Endodermal cell (in vitro differentiated cells): Measurements from ENCODE around the gene DOCK2. TPM values are rescaled to one million over a fixed set of nuclear protein-coding genes. Genes with fewer than 3 reads are reported as not detected.

Experiments
- DNase-seq: peaks from one replicate; pipeline ENCODE4 v3.0.0-alpha.2; 2017
- H3K27ac ChIP-seq: 2 replicates; pipeline ENCODE4 v1.5.1; 2013; ENCODE audit warnings: mild to moderate bottlenecking, low read depth, low read length, moderate library complexity
- H3K27me3 ChIP-seq: 2 replicates; pipeline ENCODE4 v1.6.1; 2013; ENCODE audit warnings: mild to moderate bottlenecking, low read length, moderate library complexity; ENCODE audit not compliant: insufficient read depth, control insufficient read depth, poor library complexity, severe bottlenecking
- H3K36me3 ChIP-seq: 2 replicates; pipeline ENCODE4 v1.7.0; 2013; ENCODE audit warnings: mild to moderate bottlenecking, low read length, moderate library complexity; ENCODE audit not compliant: control insufficient read depth, insufficient read depth
- H3K4me1 ChIP-seq: one replicate; pipeline ENCODE4 v1.7.0; 2013; ENCODE audit warnings: low read length; ENCODE audit not compliant: control insufficient read depth, insufficient read depth
- H3K4me3 ChIP-seq: 2 replicates; pipeline ENCODE4 v1.5.1; 2013; ENCODE audit warnings: mild to moderate bottlenecking, low read length, moderate library complexity
- H3K9ac ChIP-seq: 2 replicates; pipeline ENCODE4 v1.6.1; 2013; ENCODE audit warnings: mild to moderate bottlenecking, low read length, moderate library complexity; ENCODE audit not compliant: poor library complexity, severe bottlenecking; ENCODE audit errors: extremely low read depth
- H3K9me3 ChIP-seq: 2 replicates; pipeline ENCODE4 v1.6.1; 2013; ENCODE audit warnings: mild to moderate bottlenecking, low read length, moderate library complexity; ENCODE audit not compliant: control insufficient read depth
- H3K27ac Mint-ChIP-seq: 2 replicates; pipeline ENCODE4 v1.8.0; 2020; ENCODE audit warnings: mixed read lengths
- H3K27me3 Mint-ChIP-seq: 2 replicates; pipeline ENCODE4 v1.8.0; 2021; ENCODE audit warnings: mild to moderate bottlenecking, mixed read lengths; ENCODE audit not compliant: insufficient read depth
- H3K36me3 Mint-ChIP-seq: 2 replicates; pipeline ENCODE4 v1.8.0; 2020; ENCODE audit warnings: low read depth, mixed read lengths
- H3K4me1 Mint-ChIP-seq: 2 replicates; pipeline ENCODE4 v1.8.0; 2020; ENCODE audit warnings: mixed read lengths
- H3K4me3 Mint-ChIP-seq: 2 replicates; pipeline ENCODE4 v1.8.0; 2020; ENCODE audit warnings: mild to moderate bottlenecking, moderate library complexity, mixed read lengths
- H3K9me3 Mint-ChIP-seq: 2 replicates; pipeline ENCODE4 v1.8.0; 2020; ENCODE audit warnings: mild to moderate bottlenecking, mixed read lengths
- WGBS, 2 experiments: methylation state at CpG; one replicate each; pipeline versions ENCODE4 v1.1.5 to v1.1.7; 2013; ENCODE audit warnings: missing lambda C conversion rate in 2 of 2, mixed read lengths in 1 of 2; ENCODE audit not compliant: insufficient coverage in 1 of 2, insufficient read length in 1 of 2; 5-methylcytosine and 5-hydroxymethylcytosine counted together
- total RNA-seq, 2 donors: library from RNA; stranded (reverse); fragmentation: NEBNext Ultra II Directional in 1 of 2; extraction: Animal tissue kit (Norgen Biotek cat#: 25700) in 1 of 2; gene quantifications; 2 replicates in 1 of 2; 3 replicates in 1 of 2; pipeline ENCODE4 v1.2.1, GENCODE V29; 2021
- TF ChIP-seq, protein P1 (sequence below): fragments of 200-600 bp; sonication (generic); conservative IDR thresholded peaks from 2 replicates; pipeline ENCODE4 v1.5.0; 2021; ENCODE audit warnings: antibody characterized with exemption, mild to moderate bottlenecking

Gene DOCK2
- total RNA-seq, 2 donors from 2014 or later = 2.6 to 3.9 TPM

DNA sequence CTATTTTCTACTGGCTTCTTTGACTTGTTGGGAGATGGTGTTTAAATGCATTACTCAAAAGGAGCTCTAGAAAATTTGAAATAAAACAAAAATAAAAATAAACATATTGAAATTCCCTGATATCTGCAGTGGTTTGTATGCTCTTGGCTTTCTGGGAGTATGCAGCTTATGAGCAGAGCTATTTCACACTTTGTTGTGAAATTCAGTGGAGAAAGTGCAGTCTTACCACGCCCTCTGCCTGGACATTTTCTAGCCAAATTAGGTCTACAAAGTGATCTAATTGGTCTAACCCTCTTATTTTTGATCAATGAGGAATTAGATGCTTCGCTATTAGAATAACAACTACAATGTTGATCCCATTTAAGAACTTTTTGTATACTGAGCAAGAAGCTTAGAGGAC lies 276.4 kb downstream of the DOCK2 start:
- Mint-ChIP-seq H3K9me3 (no peaks in the 10 kb centered on the region), H3K27me3 (peaks cover 13% of the 10 kb centered on the region), H3K4me3 (no peak overlapping the region), H3K36me3 (no peaks in the 10 kb centered on the region), H3K27ac (no peak overlapping the region), H3K4me1 (peaks cover 14% of the 10 kb centered on the region)
- peaks cover under 1% of the 10 kb centered on the region for H3K27me3 ChIP-seq
- no peak for DNase-seq
- H3K4me3 ChIP-seq = no peak overlapping the region
- WGBS, 2 experiments = 89% methylated on average over 2 of the region's 2 CpGs; no CpG with 5 or more reads in 1 of the 2 experiments
- no peaks in the 10 kb centered on the region for H3K4me1 ChIP-seq
- H3K9ac ChIP-seq = no peak overlapping the region
- TF ChIP-seq, protein P1, sequence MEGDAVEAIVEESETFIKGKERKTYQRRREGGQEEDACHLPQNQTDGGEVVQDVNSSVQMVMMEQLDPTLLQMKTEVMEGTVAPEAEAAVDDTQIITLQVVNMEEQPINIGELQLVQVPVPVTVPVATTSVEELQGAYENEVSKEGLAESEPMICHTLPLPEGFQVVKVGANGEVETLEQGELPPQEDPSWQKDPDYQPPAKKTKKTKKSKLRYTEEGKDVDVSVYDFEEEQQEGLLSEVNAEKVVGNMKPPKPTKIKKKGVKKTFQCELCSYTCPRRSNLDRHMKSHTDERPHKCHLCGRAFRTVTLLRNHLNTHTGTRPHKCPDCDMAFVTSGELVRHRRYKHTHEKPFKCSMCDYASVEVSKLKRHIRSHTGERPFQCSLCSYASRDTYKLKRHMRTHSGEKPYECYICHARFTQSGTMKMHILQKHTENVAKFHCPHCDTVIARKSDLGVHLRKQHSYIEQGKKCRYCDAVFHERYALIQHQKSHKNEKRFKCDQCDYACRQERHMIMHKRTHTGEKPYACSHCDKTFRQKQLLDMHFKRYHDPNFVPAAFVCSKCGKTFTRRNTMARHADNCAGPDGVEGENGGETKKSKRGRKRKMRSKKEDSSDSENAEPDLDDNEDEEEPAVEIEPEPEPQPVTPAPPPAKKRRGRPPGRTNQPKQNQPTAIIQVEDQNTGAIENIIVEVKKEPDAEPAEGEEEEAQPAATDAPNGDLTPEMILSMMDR = no peak
- no peak overlapping the region for H3K27ac ChIP-seq
- H3K9me3 ChIP-seq = no peaks in the 10 kb centered on the region
- H3K36me3 ChIP-seq = no peaks in the 10 kb centered on the region

DNA sequence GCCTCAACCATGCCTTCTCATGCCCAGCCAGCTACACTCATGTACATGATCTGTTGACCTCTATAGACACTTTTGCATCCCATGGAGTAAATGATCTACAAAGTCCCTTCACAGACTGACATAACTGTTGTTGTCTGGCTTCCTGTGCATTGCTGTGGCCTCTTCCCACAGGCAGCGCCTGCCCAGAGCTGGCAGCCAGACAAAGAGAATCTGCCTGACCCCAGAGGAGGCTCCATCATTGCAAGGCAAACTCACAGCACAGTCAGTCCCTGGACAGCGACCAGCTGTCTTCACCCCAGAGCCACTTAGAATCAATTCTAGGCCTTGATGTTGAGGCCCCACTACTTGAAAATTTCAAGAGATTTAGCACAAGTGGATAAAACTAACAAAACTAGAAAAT lies 277.7 kb downstream of the DOCK2 start:
- Histone ChIP-seq H3K36me3 (no peaks in the 10 kb centered on the region), H3K4me3 (no peak overlapping the region), H3K9me3 (no peaks in the 10 kb centered on the region), H3K27ac (no peak overlapping the region), H3K4me1 (no peaks in the 10 kb centered on the region), H3K27me3 (no peaks in the 10 kb centered on the region), H3K9ac (no peak overlapping the region)
- no peaks in the 10 kb centered on the region for H3K9me3 Mint-ChIP-seq
- H3K36me3 Mint-ChIP-seq = no peaks in the 10 kb centered on the region
- H3K4me3 Mint-ChIP-seq = no peak overlapping the region
- peaks cover 12% of the 10 kb centered on the region for H3K4me1 Mint-ChIP-seq
- WGBS, 2 experiments = 74% methylated on average over 2 of the region's 2 CpGs; no CpG with 5 or more reads in 1 of the 2 experiments
- H3K27ac Mint-ChIP-seq = no peak overlapping the region
- peaks cover 6% of the 10 kb centered on the region for H3K27me3 Mint-ChIP-seq
- DNase-seq = peak; percentile 70
- TF ChIP-seq, protein P1 = no peak

DNA sequence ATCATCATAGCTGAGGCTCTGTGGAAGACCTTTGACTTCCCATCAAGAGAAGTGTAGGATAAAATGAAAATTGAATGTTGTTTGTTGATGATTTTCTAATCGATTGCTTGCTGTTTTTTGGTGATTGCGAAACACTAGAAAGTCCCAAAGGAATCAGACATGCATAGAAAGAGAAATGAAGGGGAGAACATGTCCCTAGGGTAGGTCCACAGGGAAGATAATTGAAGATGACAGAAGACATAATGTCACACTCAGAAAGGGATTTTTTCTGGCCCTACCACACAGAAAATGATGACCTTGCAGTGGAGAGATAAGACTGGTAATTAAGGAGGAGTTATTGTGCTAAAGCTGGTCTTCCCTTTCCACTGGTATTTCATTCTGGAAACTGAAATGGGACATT lies 280.4 kb downstream of the DOCK2 start:
- Histone ChIP-seq H3K27me3 (no peaks in the 10 kb centered on the region), H3K4me1 (no peaks in the 10 kb centered on the region), H3K27ac (no peak overlapping the region), H3K9ac (no peak overlapping the region), H3K4me3 (no peak overlapping the region), H3K9me3 (no peaks in the 10 kb centered on the region), H3K36me3 (no peaks in the 10 kb centered on the region)
- no peaks in the 10 kb centered on the region for H3K36me3 Mint-ChIP-seq
- 86 to 94% methylated on average over 2 of the region's 2 CpGs for WGBS, 2 experiments
- TF ChIP-seq, protein P1 = no peak
- H3K27ac Mint-ChIP-seq = no peak overlapping the region
- no peak for DNase-seq
- H3K4me1 Mint-ChIP-seq = peaks cover 9% of the 10 kb centered on the region
- H3K9me3 Mint-ChIP-seq = no peaks in the 10 kb centered on the region
- H3K4me3 Mint-ChIP-seq = no peak overlapping the region
- H3K27me3 Mint-ChIP-seq = no peaks in the 10 kb centered on the region
